NK-92 (cell line): ENCODE measurements around the gene UQCR11.
"Not testable (repeated sequence)": the region's sequence is repeated elsewhere in the genome, so short reads cannot be mapped to it uniquely, and the experiment has no call there.

ENCODE experiments used
- DNase-seq: peaks from one replicate; lab custom pipeline; 2025; ENCODE audit not compliant: unreplicated experiment; lab: John Stamatoyannopoulos, UW

UQCR11 gene

GRCh38 chr19:1605236-1606137 is at the start of gene UQCR11:
TSS of gene UQCR11 (minus strand) at chr19:1605462. CDS start at chr19:1605409, 53 bp downstream.
- DNase-seq = peak; percentile 48

GRCh38 chr19:1654178-1654792 is 49.0 kb upstream of the UQCR11 start:
- DNase-seq = no peak

- no peak for DNase-seq
Measured at GRCh38 chr19:1653300-1653628, 48.0 kb upstream of the UQCR11 start.

- peak; percentile 84 for DNase-seq
Measured at GRCh38 chr19:1652471-1653299, 47.4 kb upstream of the UQCR11 start, which contains the start of gene TCF3. TSS of gene TCF3 (minus strand) at chr19:1652615. CDS start at chr19:1650248, 2,367 bp downstream.

- DNase-seq = no peak
Measured at GRCh38 chr19:1651568-1652291, 46.5 kb upstream of the UQCR11 start.

- no peak for DNase-seq
Measured at GRCh38 chr19:1650650-1651567, 45.6 kb upstream of the UQCR11 start.

- DNase-seq = no peak
Measured at GRCh38 chr19:1649706-1650649, 44.7 kb upstream of the UQCR11 start.

- DNase-seq = no peak
Measured at GRCh38 chr19:1648920-1649541, 43.8 kb upstream of the UQCR11 start.

- no peak for DNase-seq
Measured at GRCh38 chr19:1648459-1648849, 43.2 kb upstream of the UQCR11 start.

GRCh38 chr19:1647501-1648458 is 42.5 kb upstream of the UQCR11 start:
- no peak for DNase-seq

- DNase-seq = no peak
Measured at GRCh38 chr19:1646659-1647453, 41.6 kb upstream of the UQCR11 start.

- DNase-seq = no peak
Measured at GRCh38 chr19:1646149-1646548, 40.9 kb upstream of the UQCR11 start.

- DNase-seq = no peak
Measured at GRCh38 chr19:1645299-1645698, 40.0 kb upstream of the UQCR11 start.

GRCh38 chr19:1644070-1644469 is 38.8 kb upstream of the UQCR11 start:
- no peak for DNase-seq

- not testable (repeated sequence) for DNase-seq
Measured at GRCh38 chr19:1640893-1641448, 35.7 kb upstream of the UQCR11 start.
